ENCODE data around the gene BEND3.

The BEND3 gene

DNA sequence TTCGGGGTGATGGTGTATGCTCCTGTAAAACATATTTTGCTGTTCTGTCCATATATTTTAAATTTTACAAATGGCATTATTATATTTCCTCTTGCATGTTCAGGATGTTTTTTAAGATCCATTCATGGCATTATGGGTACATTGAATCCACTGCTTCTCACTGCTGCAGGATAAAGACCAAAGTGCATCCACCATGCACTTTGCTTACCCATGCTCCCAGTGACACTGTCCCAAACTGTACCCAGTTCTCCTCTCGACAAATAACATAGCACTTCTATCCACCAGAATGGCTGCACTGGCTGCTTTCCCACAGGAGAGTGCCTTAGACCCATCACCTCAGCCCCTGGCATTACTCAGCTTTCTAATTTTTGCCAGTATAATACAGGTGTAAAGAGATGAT is 57.6 kb downstream of the BEND3 start:
- H3K27ac ChIP-seq = no peak overlapping the region
- TF ChIP-seq, protein P1, sequence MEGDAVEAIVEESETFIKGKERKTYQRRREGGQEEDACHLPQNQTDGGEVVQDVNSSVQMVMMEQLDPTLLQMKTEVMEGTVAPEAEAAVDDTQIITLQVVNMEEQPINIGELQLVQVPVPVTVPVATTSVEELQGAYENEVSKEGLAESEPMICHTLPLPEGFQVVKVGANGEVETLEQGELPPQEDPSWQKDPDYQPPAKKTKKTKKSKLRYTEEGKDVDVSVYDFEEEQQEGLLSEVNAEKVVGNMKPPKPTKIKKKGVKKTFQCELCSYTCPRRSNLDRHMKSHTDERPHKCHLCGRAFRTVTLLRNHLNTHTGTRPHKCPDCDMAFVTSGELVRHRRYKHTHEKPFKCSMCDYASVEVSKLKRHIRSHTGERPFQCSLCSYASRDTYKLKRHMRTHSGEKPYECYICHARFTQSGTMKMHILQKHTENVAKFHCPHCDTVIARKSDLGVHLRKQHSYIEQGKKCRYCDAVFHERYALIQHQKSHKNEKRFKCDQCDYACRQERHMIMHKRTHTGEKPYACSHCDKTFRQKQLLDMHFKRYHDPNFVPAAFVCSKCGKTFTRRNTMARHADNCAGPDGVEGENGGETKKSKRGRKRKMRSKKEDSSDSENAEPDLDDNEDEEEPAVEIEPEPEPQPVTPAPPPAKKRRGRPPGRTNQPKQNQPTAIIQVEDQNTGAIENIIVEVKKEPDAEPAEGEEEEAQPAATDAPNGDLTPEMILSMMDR (conservative IDR thresholded peaks at IDR 0.05) = no peak
- no peak for TF ChIP-seq ZFX (IDR thresholded peaks at IDR 0.05)

DNA sequence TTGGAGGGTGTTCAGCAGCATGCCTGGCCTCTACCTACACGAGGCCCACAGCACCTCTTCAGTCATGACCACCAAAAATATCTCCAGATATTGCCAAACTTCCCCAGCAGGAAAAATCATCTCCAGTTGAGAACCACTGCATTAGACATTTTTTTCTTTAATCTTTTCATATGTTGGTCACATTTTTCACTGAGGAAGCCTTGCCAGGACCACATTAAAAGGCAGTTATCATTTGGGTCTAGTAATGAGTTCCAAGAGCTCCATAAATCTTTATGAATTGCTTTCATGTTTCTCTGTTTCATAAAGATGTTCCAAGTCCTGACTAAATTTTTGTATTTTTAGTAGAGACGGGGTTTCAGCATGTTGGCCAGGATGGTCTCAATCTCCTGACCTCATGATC is 58.5 kb downstream of the BEND3 start:
- TF ChIP-seq, protein P1 (conservative IDR thresholded peaks at IDR 0.05) = no peak
- no peak for TF ChIP-seq ZFX (IDR thresholded peaks at IDR 0.05)
- H3K27ac ChIP-seq = no peak overlapping the region

DNA sequence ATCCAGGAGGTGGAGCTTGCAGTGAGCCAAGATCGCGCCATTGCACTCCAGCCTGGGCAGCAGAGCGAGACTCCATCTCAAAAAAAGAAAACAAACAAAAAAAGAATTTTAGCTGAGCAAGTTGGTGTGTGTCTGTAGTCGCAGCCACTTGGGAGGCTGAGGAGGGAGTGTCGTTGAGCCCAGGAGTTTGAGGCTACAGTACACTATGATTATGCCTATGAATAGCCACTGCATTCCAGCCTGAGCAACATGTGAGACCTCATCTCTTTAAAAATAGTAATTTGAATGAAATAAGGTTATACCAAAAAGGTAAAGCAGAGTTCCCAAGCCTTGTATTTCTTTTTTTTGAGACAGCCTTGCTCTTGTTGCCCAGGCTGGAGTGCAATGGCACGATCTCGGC is 67.5 kb downstream of the BEND3 start:
- TF ChIP-seq ZFX (IDR thresholded peaks at IDR 0.05) = no peak
- TF ChIP-seq, protein P1 (conservative IDR thresholded peaks at IDR 0.05) = no peak
- no peak overlapping the region for H3K27ac ChIP-seq

DNA sequence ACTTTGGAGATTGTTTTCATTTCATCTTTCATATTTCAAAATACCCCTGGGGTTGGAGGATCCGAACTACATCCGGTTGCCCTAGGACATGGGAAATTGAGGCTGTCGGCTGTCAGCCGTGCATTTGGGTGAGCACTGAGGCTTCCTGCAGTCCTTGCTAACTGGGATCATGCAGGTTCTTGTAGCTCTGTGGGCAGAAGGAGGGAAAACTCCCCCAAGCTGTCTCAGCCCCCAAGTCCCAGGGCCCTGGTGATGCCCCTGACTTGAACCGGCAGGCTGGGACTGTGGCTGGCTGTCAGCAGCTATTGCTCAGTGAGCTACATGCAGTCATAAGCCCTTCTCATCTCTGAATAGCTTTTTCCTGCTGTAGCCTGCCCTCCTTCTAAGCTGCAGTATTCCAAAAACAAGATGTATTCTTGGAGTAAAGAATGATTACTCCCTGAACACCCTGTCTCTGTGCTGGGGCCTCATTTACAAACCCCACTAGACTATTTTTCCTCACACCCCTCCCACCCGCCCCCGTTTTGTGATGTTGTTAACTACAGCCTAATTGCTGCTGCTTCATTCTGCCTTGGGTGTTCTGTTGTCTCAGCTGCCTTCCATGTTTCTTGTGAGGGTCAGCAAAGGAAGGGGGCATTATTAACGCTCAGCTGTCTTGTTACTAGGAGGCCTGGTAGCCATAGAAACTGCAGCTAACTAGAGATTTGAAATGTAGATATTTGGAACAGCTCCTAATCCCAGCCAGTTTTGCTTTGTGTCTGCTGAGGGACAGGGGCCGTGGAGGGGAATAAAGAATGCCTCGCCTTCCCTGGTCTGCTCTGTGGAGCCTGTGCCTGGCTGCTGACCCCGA is 69.3 kb downstream of the BEND3 start:
- H3K27ac ChIP-seq = no peak overlapping the region
- TF ChIP-seq, protein P1 (conservative IDR thresholded peaks at IDR 0.05) = no peak
- no peak for TF ChIP-seq ZFX (IDR thresholded peaks at IDR 0.05)

DNA sequence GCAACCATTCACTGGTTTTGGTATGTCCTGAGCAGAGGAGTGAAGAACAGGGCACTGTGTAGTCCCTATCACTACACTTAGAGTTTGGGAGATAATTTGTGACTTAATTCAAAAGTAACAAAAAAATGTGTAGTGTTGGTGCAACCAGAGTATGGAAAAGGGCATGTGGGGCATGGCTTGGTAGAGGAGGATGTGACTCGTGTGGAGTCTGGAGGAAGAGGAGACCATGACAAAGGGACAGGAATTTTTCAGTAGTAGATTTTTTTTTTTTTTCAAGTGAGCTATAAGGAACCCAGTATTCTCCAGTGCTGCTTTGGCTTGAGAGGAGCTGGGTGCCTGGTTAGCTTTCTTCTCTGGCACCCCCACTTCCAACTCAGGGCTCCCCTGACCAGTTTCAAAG is 82.2 kb downstream of the BEND3 start:
- no peak overlapping the region for H3K27ac ChIP-seq
- TF ChIP-seq, protein P1 (conservative IDR thresholded peaks at IDR 0.05) = no peak
- TF ChIP-seq ZFX (IDR thresholded peaks at IDR 0.05) = no peak

DNA sequence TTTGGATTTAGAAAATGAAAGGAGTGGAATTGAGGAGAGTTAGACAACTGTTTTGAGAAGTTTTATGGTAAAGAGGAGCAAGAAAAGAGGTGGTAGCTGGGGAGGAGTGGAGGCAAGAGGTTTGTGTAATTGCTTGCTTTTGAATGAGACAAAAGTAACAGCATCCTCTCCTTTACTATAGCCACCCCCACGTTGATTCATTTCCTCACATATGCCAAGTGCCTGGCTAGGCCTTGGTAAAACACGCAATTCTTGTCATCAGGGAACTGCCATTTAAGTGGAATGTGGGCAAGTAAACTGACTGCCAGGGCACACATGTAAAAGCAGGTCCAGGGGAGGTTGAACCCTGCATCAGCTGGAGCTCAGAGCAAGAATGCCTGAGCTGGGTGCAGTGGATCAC is 83.3 kb downstream of the BEND3 start:
- TF ChIP-seq, protein P1 (conservative IDR thresholded peaks at IDR 0.05) = no peak
- TF ChIP-seq ZFX (IDR thresholded peaks at IDR 0.05) = no peak
- H3K27ac ChIP-seq = no peak overlapping the region

DNA sequence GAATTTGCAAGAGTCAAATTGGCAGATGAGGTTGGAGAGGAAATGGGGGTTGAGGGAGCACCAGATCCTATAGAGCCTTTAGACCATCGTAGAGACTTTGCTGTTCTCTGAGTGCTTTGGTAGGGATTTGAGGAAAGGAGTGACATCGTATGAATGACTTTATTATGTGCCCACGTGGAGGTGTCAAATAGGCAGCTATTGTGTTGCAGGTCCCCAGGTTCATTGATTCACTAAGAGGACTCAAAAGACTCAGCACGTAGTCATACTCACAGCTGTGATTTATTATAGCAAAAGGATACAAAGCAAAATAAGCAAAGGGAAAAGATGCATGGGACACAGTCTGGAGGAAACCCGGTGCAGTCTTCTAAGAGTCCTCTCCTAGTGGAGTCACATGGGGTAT is 85.2 kb downstream of the BEND3 start:
- TF ChIP-seq ZFX (IDR thresholded peaks at IDR 0.05) = no peak
- TF ChIP-seq, protein P1 (conservative IDR thresholded peaks at IDR 0.05) = no peak
- no peak overlapping the region for H3K27ac ChIP-seq

All from C4-2B (cell line).